Activated CD8-positive, alpha-beta memory T cell treated with anti-CD3 and anti-CD28 coated beads, Interleukin-2, amount 50 U/mL, for 4 hours (primary cell): ENCODE measurements around the gene UNK.
"Not testable (repeated sequence)": the region's sequence is repeated elsewhere in the genome, so short reads cannot be mapped to it uniquely, and the experiment has no call there.

Experiments
- DNase-seq: peaks from one replicate; pipeline ENCODE4 v3.0.0-alpha.2; 2020

UNK gene

GRCh38 chr17:75856062-75856756 is 71.6 kb downstream of the UNK start:
- DNase-seq = no peak

- not testable (repeated sequence) for DNase-seq
These were observed 74.8 kb downstream of the UNK start for GRCh38 chr17:75859358-75859757.

- DNase-seq = no peak
These were observed 77.3 kb downstream of the UNK start for GRCh38 chr17:75861927-75862317.

- DNase-seq = no peak
These were observed 79.9 kb downstream of the UNK start for GRCh38 chr17:75864448-75864871.

GRCh38 chr17:75864887-75865286 is 80.3 kb downstream of the UNK start:
- not testable (repeated sequence) for DNase-seq

- not testable (repeated sequence) for DNase-seq
These were observed 81.0 kb downstream of the UNK start for GRCh38 chr17:75865404-75866188.

GRCh38 chr17:75868730-75869281 is 84.2 kb downstream of the UNK start:
- DNase-seq = not testable (repeated sequence)

- no peak for DNase-seq
These were observed 84.9 kb downstream of the UNK start for GRCh38 chr17:75869282-75870141.

- not testable (repeated sequence) for DNase-seq
These were observed 85.6 kb downstream of the UNK start for GRCh38 chr17:75870228-75870627.

- no peak for DNase-seq
These were observed 88.1 kb downstream of the UNK start for GRCh38 chr17:75872434-75873351.

GRCh38 chr17:75873587-75874322 is 89.1 kb downstream of the UNK start:
- no peak for DNase-seq

GRCh38 chr17:75874323-75875181 is 89.9 kb downstream of the UNK start:
- DNase-seq = no peak
